H1 (cell line): ENCODE measurements around the gene EDN1. TPM values are rescaled to one million over a fixed set of nuclear protein-coding genes. Genes with fewer than 3 reads are reported as not detected.

Experiments
- CTCF ChIA-PET: fragments of 300-600 bp; sonication (Branson Sonifier 250); formaldehyde crosslinking; loops from one replicate; lab custom pipeline; 2021; ENCODE audit not compliant: partially characterized antibody; lab: Charles Lee
- POLR2A ChIA-PET: fragments of 300-600 bp; sonication (Branson Sonifier 250); formaldehyde crosslinking; loops from one replicate; lab custom pipeline; 2021; ENCODE audit warnings: inconsistent platforms; ENCODE audit not compliant: partially characterized antibody; lab: Charles Lee
- DNase-seq, 2 experiments: peaks; one replicate each; pipeline versions ENCODE4 v3.0.0 to v3.0.0-alpha.2; 2010 to 2022; ENCODE audit warnings: low spot score in 2 of 2, low read depth in 1 of 2, mixed read lengths in 1 of 2
- FAIRE-seq: peaks from 2 replicates; lab custom pipeline; 2011; peaks lifted over from hg19 to GRCh38; lab: Jason Lieb, UNC
- H2AFZ ChIP-seq: 2 replicates; pipeline ENCODE4 v1.8.1; 2012; ENCODE audit warnings: low read length, inconsistent platforms
- H2AK5ac ChIP-seq: 2 replicates; pipeline ENCODE4 v1.6.1; 2013; ENCODE audit warnings: low read depth, low read length
- H2BK120ac ChIP-seq: replicated peaks from 2 replicates; pipeline ENCODE3; 2013; ENCODE audit warnings: low read depth, low read length, inconsistent platforms
- H2BK12ac ChIP-seq: 2 replicates; pipeline ENCODE4 v1.6.1; 2013; ENCODE audit warnings: low read depth, low read length
- H2BK15ac ChIP-seq: 2 replicates; pipeline ENCODE4 v1.6.1; 2013; ENCODE audit warnings: low read length
- H2BK20ac ChIP-seq: 2 replicates; pipeline ENCODE4 v1.6.1; 2013; ENCODE audit warnings: low read length
- H2BK5ac ChIP-seq: 2 replicates; pipeline ENCODE4 v1.6.1; 2013; ENCODE audit warnings: low read depth, low read length
- H3K14ac ChIP-seq: 2 replicates; pipeline ENCODE4 v1.6.1; 2013; ENCODE audit warnings: inconsistent platforms; ENCODE audit not compliant: insufficient read length
- H3K18ac ChIP-seq: 2 replicates; pipeline ENCODE4 v1.6.1; 2013; ENCODE audit warnings: low read length; ENCODE audit errors: extremely low read depth
- H3K23ac ChIP-seq: 2 replicates; pipeline ENCODE4 v1.6.1; 2013; ENCODE audit warnings: inconsistent platforms; ENCODE audit not compliant: insufficient read length
- H3K23me2 ChIP-seq: 2 replicates; pipeline ENCODE4 v1.6.1; 2013; ENCODE audit warnings: low read depth, low read length
- H3K27ac ChIP-seq: 2 replicates; pipeline ENCODE4 v1.6.1; 2011; ENCODE audit warnings: low read depth, low read length, inconsistent platforms
- H3K27me3 ChIP-seq, 4 experiments: replicated peaks in 1 of 4; 1 replicate in 1 of 4; 2 replicates in 3 of 4; pipeline versions ENCODE4 v1.6.1 to v1.8.1; 2011 to 2013; ENCODE audit warnings: low read length in 3 of 4, mild to moderate bottlenecking in 3 of 4, inconsistent platforms in 2 of 4, mixed read lengths in 2 of 4, moderate library complexity in 1 of 4; ENCODE audit not compliant: control insufficient read depth in 3 of 4, insufficient read depth in 3 of 4; ENCODE audit errors: extremely low read depth in 1 of 4
- H3K36me3 ChIP-seq, 4 experiments: 2 replicates each; pipeline versions ENCODE4 v1.6.1 to v1.8.1; 2011 to 2013; ENCODE audit warnings: mild to moderate bottlenecking in 4 of 4, low read length in 3 of 4, moderate library complexity in 2 of 4, control low read depth in 1 of 4, inconsistent platforms in 1 of 4; ENCODE audit not compliant: insufficient read depth in 4 of 4, control insufficient read depth in 2 of 4
- H3K4ac ChIP-seq: replicated peaks from 2 replicates; pipeline ENCODE3; 2013; ENCODE audit warnings: low read length, low read depth, mixed read lengths, inconsistent platforms; ENCODE audit not compliant: insufficient read length
- H3K4me1 ChIP-seq, 4 experiments: replicated peaks in 1 of 4; 1 replicate in 1 of 4; 2 replicates in 3 of 4; pipeline versions ENCODE4 v1.6.1 to v1.8.1; 2011 to 2013; ENCODE audit warnings: low read length in 3 of 4, inconsistent platforms in 2 of 4, mixed read lengths in 1 of 4; ENCODE audit not compliant: insufficient read depth in 4 of 4, control insufficient read depth in 3 of 4
- H3K4me2 ChIP-seq, 2 experiments: 2 replicates each; pipeline versions ENCODE4 v1.6.1 to v1.8.1; 2011 to 2013; ENCODE audit warnings: low read depth in 2 of 2, low read length in 2 of 2, control low read depth in 1 of 2, inconsistent platforms in 1 of 2, mild to moderate bottlenecking in 1 of 2; ENCODE audit not compliant: insufficient read depth in 1 of 2
- H3K4me3 ChIP-seq, 4 experiments: fragments of 200-600, 300-600 bp in 1 of 4; sonication (generic), shearing (Covaris generic), sonication (Bioruptor Twin) in 1 of 4; 2 replicates each; pipeline versions ENCODE4 v1.5.1 to v1.8.1; 2011 to 2016; ENCODE audit warnings: low read length in 4 of 4, low read depth in 3 of 4, control low read depth in 2 of 4, inconsistent platforms in 2 of 4, mild to moderate bottlenecking in 2 of 4, mixed read lengths in 1 of 4, moderate library complexity in 1 of 4; ENCODE audit not compliant: insufficient read depth in 2 of 4; ENCODE audit errors: extremely low read depth in 1 of 4
- H3K56ac ChIP-seq: replicated peaks from 2 replicates; pipeline ENCODE3; 2013; ENCODE audit warnings: low read depth, mild to moderate bottlenecking, mixed read lengths, low read length, inconsistent platforms; ENCODE audit not compliant: insufficient read length
- H3K79me1 ChIP-seq: 2 replicates; pipeline ENCODE4 v1.6.1; 2013; ENCODE audit warnings: low read depth, low read length, control low read depth
- H3K79me2 ChIP-seq, 2 experiments: 2 replicates each; pipeline versions ENCODE4 v1.6.1 to v1.8.1; 2012 to 2013; ENCODE audit warnings: low read length in 2 of 2, mild to moderate bottlenecking in 2 of 2, inconsistent platforms in 1 of 2; ENCODE audit not compliant: insufficient read depth in 2 of 2, control insufficient read depth in 1 of 2
- H3K9ac ChIP-seq, 4 experiments: replicated peaks in 1 of 4; 1 replicate in 1 of 4; 2 replicates in 3 of 4; pipeline versions ENCODE4 v1.6.1 to v1.8.1; 2011 to 2013; ENCODE audit warnings: low read depth in 3 of 4, low read length in 3 of 4, control low read depth in 2 of 4, mild to moderate bottlenecking in 2 of 4, moderate library complexity in 2 of 4, inconsistent platforms in 1 of 4; ENCODE audit errors: extremely low read depth in 1 of 4
- H3K9me3 ChIP-seq, 2 experiments: 2 replicates each; pipeline versions ENCODE4 v1.6.1 to v1.8.1; 2012 to 2013; ENCODE audit warnings: mild to moderate bottlenecking in 2 of 2, moderate library complexity in 2 of 2, control low read depth in 1 of 2, inconsistent platforms in 1 of 2, low read depth in 1 of 2, low read length in 1 of 2, mixed read lengths in 1 of 2; ENCODE audit not compliant: insufficient read depth in 2 of 2
- H4K20me1 ChIP-seq, 2 experiments: replicated peaks in 1 of 2; 2 replicates each; pipeline versions ENCODE3 to v1.8.1; 2011 to 2013; ENCODE audit warnings: inconsistent platforms in 2 of 2, low read length in 2 of 2, mild to moderate bottlenecking in 1 of 2; ENCODE audit not compliant: insufficient read depth in 2 of 2, control insufficient read depth in 1 of 2
- H4K5ac ChIP-seq: 2 replicates; pipeline ENCODE4 v1.6.1; 2013; ENCODE audit warnings: low read length, low read depth, mixed read lengths, inconsistent platforms; ENCODE audit not compliant: insufficient read length
- H4K8ac ChIP-seq: 2 replicates; pipeline ENCODE4 v1.8.0; 2013; ENCODE audit warnings: mild to moderate bottlenecking, moderate library complexity, low read length, inconsistent platforms; ENCODE audit not compliant: insufficient read depth; ENCODE audit errors: extremely low read depth
- H4K91ac ChIP-seq: replicated peaks from 2 replicates; pipeline ENCODE3; 2013; ENCODE audit warnings: low read length, mixed read lengths, inconsistent platforms; ENCODE audit not compliant: insufficient read length
- CEBPB ChIP-seq: IDR thresholded peaks from 2 replicates; pipeline ENCODE4 v1.6.1; 2012; ENCODE audit warnings: low read depth, low read length
- JUN ChIP-seq: IDR thresholded peaks from 2 replicates; pipeline ENCODE4 v1.6.1; 2011; ENCODE audit warnings: low read depth, mild to moderate bottlenecking, improper control_type of control experiment, low read length
- SP4 ChIP-seq: IDR thresholded peaks from 2 replicates; pipeline ENCODE4 v1.6.1; 2012; ENCODE audit warnings: low read length, inconsistent platforms
- SRF ChIP-seq: IDR thresholded peaks from 2 replicates; pipeline ENCODE4 v1.6.1; 2011; ENCODE audit warnings: mild to moderate bottlenecking, low read depth, low read length, moderate library complexity
- WGBS, 2 experiments: shearing (Covaris generic) in 1 of 2; methylation state at CpG; one replicate each; pipeline versions ENCODE4 v1.1.6 to v1.1.7; 2013 to 2015; ENCODE audit warnings: low lambda C conversion rate in 2 of 2, mixed read lengths in 2 of 2, inconsistent platforms in 1 of 2, low coverage in 1 of 2, missing lambda C conversion rate in 1 of 2; ENCODE audit not compliant: insufficient replicate concordance in 2 of 2, insufficient coverage in 1 of 2, insufficient read length in 1 of 2; ENCODE audit errors: extremely low coverage in 1 of 2, missing lambda C conversion rate in 1 of 2; 5-methylcytosine and 5-hydroxymethylcytosine counted together
- polyA plus RNA-seq, 7 experiments: library from polyadenylated mRNA; depleted of rRNA in 3 of 7; stranded (reverse) in 5 of 7; unstranded in 2 of 7; fragments of >200 nt in 5 of 7; fragments of 200-250 nt in 2 of 7; gene quantifications; 1 replicate in 5 of 7; 2 replicates in 1 of 7; 4 replicates in 1 of 7; pipeline versions ENCODE4 v1.2.1 to v1.2.3, GENCODE V29; 2011 to 2013; ENCODE audit warnings: missing spikeins in 2 of 7, mixed read lengths in 2 of 7
- total RNA-seq: library from RNA; stranded (reverse); fragmentation: NEBNext Ultra II Directional; extraction: Animal tissue kit (Norgen Biotek cat#: 25700); gene quantifications from 2 replicates; pipeline ENCODE4 v1.2.1, GENCODE V29; 2021

Gene EDN1
- total and polyA plus RNA-seq, 2 of the 8 experiments (the other 6 are each of a cell fraction or from before 2014, with no cell fraction given) = 0.23 to 1.1 TPM

- Histone ChIP-seq H3K18ac (no peak overlapping the region), H2BK15ac (no peak overlapping the region), H3K9ac (no peak overlapping the region), H4K8ac (no peak overlapping the region), H3K4me1 (no peaks in the 10 kb centered on the region), H4K5ac (no peak overlapping the region), H4K91ac (no peak overlapping the region), H3K23me2 (no peaks in the 10 kb centered on the region), H4K20me1 (no peaks in the 10 kb centered on the region), H3K79me2 (no peaks in the 10 kb centered on the region), H3K79me1 (no peaks in the 10 kb centered on the region), H3K9me3 (no peaks in the 10 kb centered on the region), H3K27ac (no peak overlapping the region), H3K23ac (no peak overlapping the region), H2BK20ac (no peak overlapping the region), H3K4me2 (no peak overlapping the region), H2BK12ac (no peak overlapping the region), H3K4ac (no peak overlapping the region), H2AFZ (no peak overlapping the region; the same call in 1 of the 2 replicates), H2AK5ac (no peak overlapping the region), H3K27me3 (no peaks in the 10 kb centered on the region), H3K36me3 (no peaks in the 10 kb centered on the region), H2BK120ac (no peak overlapping the region), H2BK5ac (no peak overlapping the region), H3K56ac (no peak overlapping the region), H3K4me3 (no peak overlapping the region), H3K14ac (no peak overlapping the region)
- FAIRE-seq (no peak), DNase-seq (no peak)
- POLR2A ChIA-PET = no interaction called here
- CTCF ChIA-PET = interaction anchor here (0.7 kb wide), 1 partner anchor 26 kb away, joined by 3 read pairs; no protein-coding TSS in a partner anchor
- WGBS, 2 experiments = 90% methylated on average over 7 of the region's 7 CpGs; no CpG with 5 or more reads in 1 of the 2 experiments
- TF ChIP-seq SP4 = no peak
- TF ChIP-seq SRF = no peak
- TF ChIP-seq JUN = no peak
- TF ChIP-seq CEBPB = no peak
Measured at GRCh38 chr6:12261502-12261901, 28.7 kb upstream of the EDN1 start.
